HG03439 (cell line): ENCODE results near the gene NLRP3.
A peak's percentile ranks its signal among the peaks of the same experiment; 100 is the strongest.

Experiments
- ATAC-seq: cut with Tn5 transposase; IDR thresholded peaks from one replicate; pipeline ENCODE4 v1.9.1; 2021; ENCODE audit warnings: mild to moderate bottlenecking, moderate library complexity; ENCODE audit not compliant: unreplicated experiment

The NLRP3 gene

GRCh38 chr1:247435759-247436147 lies 19.8 kb downstream of the NLRP3 start:
- ATAC-seq: no peak

DNA sequence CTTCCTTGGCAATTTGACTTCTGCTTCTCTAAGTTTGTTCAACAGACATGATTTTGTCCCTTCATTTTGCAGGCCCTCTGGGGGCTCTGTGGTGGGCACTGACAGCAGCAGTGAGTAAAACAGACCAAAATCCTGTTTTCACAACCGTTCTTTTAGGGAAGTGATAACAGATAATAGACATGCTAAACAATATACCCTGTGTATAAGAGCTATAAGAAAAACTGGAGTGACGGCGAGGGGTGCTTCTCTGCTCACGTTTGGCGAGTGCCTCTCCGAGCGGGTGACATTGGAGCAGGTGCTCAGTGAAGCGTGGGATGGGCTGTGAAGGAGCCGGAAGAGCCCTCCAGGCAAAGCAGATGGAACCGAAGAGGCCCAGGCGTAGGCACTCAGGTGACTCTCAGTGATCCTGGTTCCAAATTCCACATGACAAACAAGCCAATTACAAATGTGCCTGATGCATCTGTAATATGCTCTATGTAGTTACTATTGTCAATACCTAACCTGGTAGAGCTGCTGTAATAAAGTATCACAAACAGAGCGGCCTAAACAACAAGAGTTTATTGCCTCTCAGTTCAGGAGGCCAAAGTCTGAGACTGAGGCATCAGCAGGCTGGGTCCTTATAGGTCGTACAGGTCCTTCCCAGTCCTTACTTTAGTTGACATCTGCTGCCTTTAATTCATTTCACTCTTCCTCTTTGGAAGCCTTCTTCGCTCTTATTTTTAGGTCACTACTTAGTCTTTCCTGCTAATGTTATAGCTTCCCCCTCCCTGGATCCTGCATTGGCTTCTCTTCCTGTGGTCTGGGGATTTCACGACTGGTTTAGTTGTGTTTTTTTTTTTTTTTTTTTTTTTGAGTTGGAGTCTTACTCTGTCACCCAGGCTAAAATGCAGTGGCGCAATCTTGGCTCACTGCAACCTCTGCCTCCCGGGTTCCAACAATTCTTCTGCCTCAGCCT lies 21.9 kb downstream of the NLRP3 start:
- no peak for ATAC-seq

DNA sequence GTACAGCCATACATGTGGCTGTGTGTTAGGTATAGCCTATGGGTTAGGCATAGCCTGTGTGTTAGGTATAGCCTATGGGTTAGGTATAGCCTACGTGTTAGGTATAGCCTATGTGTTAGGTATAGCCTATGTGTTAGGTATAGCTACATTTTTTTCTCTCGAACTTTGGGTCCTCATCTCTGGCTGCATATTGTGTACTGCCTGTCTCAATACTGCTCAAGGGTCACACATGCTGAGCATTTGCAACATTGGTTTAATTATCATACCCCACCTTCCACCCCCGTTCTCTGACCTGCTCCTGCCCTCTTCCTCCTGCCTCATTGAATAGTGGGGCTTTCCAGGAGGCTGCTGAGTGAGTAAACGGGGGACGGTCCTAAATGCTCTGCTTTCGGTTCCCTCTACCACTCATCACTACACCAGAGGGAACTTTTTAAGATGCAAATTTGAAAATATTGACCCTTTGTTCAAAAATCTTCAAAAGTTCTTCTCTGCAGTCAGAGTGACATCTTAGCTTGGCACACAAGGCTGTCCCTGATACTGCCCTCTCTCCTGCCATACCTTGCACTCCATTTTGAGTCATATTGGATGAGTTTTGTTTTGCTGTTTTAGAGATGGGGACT lies 24.1 kb downstream of the NLRP3 start:
- ATAC-seq: peak; percentile 99

DNA sequence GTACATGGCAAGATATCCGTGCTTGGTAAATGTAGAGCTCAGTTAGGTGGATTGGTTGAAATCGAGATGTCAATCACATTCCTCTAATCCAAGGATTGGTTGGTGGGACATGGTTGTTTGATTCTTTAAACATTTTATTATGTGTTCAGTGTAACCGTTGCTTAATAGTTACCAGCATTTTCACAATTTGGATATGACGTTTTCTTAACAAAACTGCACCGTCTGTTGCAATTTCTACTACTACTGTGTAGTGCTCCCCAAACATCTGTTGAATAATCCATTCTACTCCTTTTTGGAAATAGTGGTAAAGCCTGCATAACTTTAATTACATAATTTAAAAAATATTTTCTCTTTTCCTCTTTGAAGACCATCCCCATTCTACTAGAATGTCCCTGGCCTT lies 25.6 kb downstream of the NLRP3 start:
- no peak for ATAC-seq

GRCh38 chr1:247442164-247442563 lies 26.2 kb downstream of the NLRP3 start:
- ATAC-seq: no peak

- ATAC-seq: no peak
These were observed 27.7 kb downstream of the NLRP3 start for GRCh38 chr1:247443641-247444040.

GRCh38 chr1:247444571-247444970 lies 28.6 kb downstream of the NLRP3 start:
- ATAC-seq: no peak

DNA sequence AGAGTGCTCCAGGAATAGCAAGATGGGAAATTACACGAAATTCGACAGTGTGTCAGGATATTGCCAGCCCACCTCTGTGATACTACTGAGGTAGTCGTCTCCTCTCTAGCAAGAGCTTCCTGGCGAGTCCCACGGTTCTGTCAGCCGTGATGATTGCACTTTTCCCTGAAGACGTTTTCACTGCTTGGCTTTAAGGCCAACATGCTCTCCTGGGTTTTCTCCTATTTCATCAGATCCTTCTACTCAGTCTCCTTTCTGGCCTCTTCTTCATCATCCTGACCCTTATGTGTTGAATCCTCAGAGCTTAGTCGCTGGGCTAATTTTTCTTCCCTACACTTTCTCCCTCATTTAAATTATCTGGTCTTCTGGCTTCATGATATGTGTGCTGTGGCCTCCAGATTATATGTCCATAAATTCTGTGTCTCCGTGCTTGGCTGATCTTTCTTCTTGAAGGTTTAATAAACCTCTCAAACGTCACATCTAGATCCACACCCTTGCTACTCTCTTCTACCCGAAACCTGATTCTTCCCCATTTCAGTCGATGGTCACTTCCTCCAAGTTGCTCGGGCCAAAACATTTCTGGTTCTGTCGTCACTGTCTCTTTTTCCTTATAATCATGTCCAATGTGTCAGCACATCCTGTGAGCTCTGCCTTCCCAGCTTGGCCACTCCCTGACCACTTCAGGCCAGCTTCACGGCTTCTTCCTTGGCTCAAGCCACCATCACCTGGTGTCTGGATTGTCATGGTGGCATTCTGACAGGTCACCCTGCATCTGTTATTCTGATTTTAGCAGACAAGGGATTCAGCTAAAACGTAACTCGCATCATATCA lies 29.8 kb downstream of the NLRP3 start:
- no peak for ATAC-seq

- ATAC-seq: no peak
These were observed 31.4 kb downstream of the NLRP3 start for GRCh38 chr1:247447162-247447909.

DNA sequence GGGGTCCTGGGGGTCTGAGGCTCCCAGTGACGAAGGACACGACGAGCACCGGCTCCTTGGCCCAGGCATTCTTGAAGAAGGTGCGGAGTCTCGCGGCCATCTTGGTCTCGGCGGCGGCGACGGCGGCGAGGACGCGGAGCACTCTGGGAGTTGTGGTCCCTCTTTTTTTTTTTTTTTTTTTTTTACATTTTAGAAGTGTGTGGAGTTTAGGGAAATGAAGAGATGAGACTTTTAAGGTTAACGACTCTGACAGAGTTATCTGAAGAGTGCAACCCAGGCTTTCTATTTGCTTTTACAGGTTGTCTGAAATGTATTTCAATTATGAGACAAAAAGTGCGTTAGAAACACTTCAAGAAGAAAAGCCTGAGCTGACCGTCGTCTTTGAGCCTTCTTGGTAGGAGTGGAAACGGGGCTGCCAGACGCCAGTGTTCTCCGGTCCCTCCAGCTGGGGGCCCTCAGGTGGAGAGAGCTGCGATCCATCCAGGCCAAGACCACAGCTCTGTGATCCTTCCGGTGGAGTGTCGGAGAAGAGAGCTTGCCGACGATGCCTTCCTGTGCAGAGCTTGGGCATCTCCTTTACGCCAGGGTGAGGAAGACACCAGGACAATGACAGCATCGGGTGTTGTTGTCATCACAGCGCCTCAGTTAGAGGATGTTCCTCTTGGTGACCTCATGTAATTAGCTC lies 32.3 kb downstream of the NLRP3 start:
- no peak for ATAC-seq

DNA sequence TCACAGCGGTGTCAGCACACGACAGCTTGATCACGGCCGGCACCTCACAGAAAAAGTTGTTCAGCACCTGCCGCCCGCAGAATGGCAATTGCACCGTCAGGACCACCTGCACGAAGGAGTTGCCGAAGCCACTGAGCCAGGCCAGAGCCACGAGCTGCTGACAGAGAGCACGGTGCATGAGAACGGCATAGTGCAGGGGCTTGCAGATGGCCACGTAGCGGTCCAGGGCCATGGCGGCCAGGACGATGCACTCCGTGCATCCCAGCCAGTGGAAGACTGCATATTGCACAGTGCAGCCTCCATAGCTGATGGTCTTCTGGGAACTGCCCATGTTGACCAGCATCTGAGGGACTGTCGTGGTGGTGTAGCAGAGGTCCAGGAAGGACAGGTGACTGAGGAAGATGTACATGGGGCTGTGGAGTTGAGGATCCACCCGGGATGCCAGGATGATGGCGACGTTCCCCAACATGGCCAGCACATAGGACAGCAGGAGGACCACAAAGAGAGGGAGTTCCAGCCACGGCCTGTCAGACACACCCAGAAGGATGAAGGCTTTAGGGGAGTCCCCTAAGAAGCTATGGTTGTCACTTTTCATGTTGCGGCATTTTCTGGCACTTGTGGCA lies 35.5 kb downstream of the NLRP3 start:
- no peak for ATAC-seq

- ATAC-seq: no peak
These were observed 36.6 kb downstream of the NLRP3 start for GRCh38 chr1:247452447-247453039.

GRCh38 chr1:247453245-247453644 lies 37.3 kb downstream of the NLRP3 start:
- no peak for ATAC-seq

- no peak for ATAC-seq
These were observed 38.0 kb downstream of the NLRP3 start for GRCh38 chr1:247453997-247454396.

GRCh38 chr1:247456021-247456420 lies 40.0 kb downstream of the NLRP3 start:
- no peak for ATAC-seq

GRCh38 chr1:247456914-247457639 lies 41.1 kb downstream of the NLRP3 start:
- no peak for ATAC-seq

GRCh38 chr1:247459507-247459906 lies 43.5 kb downstream of the NLRP3 start:
- no peak for ATAC-seq

- ATAC-seq: no peak
These were observed 49.8 kb downstream of the NLRP3 start for GRCh38 chr1:247465796-247466195.

- ATAC-seq: no peak
These were observed 51.2 kb downstream of the NLRP3 start for GRCh38 chr1:247467129-247467528.
